VCaP (cell line): ENCODE data around the gene SPC24.
A peak's percentile ranks its signal among the peaks of the same experiment; 100 is the strongest.

Experiments used
- H3K27ac ChIP-seq: fragments of 450-650 bp; 2 replicates; pipeline ENCODE4 v1.5.1; 2017
- TF ChIP-seq, protein P1 (sequence below): fragments of 450-650 bp; conservative IDR thresholded peaks from 2 replicates; pipeline ENCODE4 v1.5.1; 2017; ENCODE audit warnings: mild to moderate bottlenecking, moderate library complexity

The SPC24 gene

DNA sequence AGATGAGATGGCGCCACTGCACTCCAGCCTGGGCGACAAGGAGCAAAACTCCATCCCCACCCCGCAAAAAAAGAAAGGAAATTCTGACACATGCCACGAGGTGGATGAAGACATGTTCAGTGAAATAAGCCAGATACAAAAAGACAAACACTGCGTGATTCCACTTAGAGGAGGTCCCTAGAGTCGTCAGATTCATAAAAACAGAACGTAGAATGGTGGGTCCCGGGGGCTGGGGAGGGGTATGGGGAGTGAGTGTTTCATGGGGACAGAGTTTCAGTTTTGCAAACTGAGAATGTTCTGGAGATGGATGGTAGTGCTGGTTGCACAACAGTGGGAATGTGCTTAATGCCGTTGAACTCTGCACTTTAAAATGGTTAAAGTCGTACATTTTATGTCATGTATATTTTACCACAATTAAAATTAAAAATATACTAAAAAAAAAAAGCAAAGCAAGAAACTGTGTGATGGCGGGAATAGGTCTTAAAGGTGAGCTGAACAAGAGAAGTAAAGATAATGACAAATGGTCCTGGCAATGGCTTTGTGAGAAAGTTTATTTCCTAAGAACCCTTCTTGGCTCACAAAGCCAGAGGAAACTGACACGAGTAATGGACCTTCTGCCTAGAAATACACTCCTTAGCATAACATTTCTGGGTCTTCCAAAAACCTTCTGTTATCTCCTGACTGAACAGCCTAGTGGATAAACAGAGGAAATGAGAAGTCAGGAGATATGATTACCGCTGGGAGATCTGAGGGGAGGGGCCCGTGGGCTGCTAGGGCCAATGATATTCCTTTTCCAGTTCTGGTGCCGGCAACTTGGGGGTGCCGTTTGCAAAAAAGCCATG, 4.2 kb upstream of the SPC24 start:
- TF ChIP-seq, protein P1, sequence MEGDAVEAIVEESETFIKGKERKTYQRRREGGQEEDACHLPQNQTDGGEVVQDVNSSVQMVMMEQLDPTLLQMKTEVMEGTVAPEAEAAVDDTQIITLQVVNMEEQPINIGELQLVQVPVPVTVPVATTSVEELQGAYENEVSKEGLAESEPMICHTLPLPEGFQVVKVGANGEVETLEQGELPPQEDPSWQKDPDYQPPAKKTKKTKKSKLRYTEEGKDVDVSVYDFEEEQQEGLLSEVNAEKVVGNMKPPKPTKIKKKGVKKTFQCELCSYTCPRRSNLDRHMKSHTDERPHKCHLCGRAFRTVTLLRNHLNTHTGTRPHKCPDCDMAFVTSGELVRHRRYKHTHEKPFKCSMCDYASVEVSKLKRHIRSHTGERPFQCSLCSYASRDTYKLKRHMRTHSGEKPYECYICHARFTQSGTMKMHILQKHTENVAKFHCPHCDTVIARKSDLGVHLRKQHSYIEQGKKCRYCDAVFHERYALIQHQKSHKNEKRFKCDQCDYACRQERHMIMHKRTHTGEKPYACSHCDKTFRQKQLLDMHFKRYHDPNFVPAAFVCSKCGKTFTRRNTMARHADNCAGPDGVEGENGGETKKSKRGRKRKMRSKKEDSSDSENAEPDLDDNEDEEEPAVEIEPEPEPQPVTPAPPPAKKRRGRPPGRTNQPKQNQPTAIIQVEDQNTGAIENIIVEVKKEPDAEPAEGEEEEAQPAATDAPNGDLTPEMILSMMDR: no peak
- H3K27ac ChIP-seq: no peak overlapping the region

DNA sequence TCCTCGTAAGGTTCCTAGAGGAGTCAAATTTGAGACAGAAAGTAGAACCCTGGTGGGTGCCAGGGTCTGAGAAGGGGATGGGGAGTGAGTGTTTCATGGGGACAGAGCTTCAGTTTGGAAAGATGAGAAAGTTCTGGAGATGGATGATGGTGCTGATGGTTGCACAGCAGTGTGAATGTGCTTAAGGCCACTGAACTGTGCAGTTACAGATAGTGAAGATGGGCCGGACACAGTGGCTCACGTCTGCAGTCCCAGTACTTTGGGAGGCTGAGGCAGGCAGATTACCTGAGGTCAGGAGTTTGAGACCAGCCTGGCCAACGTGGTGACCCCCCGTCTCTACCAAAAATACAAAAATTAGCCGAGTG, 917 bp downstream of the SPC24 start:
- peak overlapping the region; percentile 68; the same call in 1 of the 2 replicates for H3K27ac ChIP-seq
- TF ChIP-seq, protein P1: no peak

DNA sequence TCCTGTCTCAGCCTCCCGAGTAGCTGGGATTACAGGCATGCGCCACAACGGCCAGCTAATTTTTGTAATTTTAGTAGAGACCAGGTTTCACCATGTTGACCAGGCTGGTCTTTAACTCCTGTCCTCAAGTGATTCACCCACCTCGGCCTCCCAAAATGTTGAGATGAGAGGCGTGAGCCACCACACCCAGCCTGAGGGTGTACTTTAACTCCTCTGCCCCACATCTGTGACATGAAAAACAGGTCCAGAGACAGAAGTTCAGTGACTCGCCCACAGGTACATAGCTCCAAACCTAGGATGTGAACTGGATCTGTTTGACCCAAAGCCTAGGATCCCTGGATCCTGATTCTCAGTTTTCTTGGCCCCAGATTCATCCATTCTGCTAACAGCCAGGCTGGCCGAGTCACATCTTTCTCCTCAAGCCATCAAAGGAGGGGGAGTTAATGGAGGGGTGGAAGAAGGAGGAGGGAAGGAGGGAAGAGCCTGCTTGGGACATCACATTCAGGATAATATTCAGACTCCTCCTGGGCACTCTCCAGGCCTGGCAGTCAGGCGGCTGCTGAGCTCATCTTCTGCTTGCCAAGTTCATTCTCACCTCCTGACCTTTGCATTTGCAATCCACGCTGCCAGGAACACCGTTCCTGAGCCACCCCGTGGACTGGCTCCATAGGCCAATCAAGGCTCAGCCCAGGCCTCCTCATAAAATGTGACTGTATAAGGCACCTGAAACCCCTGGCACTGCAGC, 3.1 kb downstream of the SPC24 start:
- TF ChIP-seq, protein P1: no peak
- H3K27ac ChIP-seq: peak overlapping the region; percentile 79

DNA sequence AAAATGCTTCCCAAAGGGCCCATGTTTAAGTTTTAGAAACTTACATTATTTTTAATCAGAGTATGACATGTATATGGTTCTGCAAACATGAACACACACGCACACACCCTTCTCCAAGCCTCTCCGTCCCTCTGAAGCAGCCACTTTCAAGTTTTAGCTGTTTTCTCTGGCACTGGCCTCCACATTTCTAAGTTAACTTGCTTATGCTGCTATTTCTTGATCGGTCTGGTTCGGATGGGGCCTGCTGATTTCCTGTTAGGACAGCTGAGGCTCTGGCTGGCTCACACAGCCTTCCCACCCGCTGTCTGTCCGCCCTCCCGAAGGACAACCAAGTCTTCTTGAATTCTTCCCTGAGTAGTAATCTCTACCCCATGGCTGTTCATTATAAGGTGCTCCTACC, 4.4 kb downstream of the SPC24 start:
- TF ChIP-seq, protein P1: no peak
- peak overlapping the region; percentile 79 for H3K27ac ChIP-seq

DNA sequence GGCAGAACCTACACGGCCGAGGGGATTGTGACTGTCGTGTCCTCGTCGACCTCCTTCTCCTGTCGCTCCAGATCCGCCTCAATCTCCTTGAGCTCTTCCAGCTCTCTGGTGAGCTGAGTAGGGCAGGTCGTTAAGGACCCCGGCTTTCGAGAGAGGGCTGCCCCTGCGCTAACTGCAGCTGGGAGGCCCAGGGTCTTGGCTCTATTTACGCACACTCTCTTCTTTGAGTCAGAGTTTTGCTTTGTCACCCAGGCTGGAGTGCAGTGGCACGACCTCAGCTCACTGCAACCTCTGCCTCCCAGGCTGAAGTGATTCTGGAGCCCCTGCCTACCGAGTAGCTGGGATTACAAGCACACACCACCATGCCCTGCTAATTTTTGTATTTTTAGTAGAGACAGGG, 7.6 kb downstream of the SPC24 start:
- H3K27ac ChIP-seq: no peak overlapping the region

DNA sequence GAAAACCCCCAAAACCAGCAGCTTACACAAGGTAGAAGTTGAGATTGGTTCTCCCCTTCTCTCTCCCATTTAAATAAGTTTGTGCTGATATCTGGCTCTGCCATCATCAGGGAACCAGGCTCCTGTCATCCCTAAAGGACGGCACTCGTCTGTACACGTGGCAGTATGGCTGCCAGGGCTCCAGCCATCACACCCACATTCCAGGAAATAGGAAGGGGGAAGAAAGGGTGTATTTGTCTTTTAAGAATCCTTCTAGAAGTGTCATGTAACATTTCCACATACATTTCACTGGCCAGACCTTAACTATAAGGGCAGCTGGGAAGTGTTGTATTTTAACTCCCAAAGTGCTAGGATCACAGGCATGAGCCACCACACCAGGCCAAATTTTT, 10.1 kb downstream of the SPC24 start:
- TF ChIP-seq, protein P1: no peak
- no peak overlapping the region for H3K27ac ChIP-seq

More for the DNA sequence above, 7.6 kb downstream of the SPC24 start:
- TF ChIP-seq, protein P1: no peak

DNA sequence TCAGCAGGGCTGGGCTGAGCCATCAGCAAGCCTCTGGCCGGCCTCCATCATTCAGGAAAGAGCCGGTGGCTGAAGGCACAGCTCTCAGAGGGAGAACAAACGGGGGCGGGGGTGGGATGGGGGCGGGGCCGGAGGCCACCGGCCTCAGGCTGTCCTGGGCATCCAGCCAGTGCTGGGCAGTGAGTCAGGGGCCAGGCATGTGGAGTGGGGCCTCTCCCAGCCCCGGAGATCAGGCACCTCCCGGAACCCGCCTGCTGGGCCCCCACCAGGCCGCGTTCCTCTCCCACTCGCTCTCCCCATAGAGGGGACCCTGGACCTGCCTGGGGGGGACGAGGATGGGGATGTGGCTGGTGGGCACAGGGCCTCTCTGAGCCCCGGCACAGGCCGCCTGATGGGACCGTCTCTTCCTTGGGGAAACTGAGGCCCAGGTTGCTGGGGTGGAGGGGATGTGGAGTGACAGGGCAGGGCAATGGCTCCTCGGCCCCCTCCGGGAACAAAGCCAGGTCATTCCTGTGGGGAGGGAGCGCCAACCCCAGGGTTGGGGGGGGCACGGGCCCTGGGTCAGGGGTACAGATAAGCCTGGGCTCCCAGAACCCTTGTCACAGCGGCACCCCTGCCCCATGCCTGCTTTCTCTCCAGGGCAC, 12.9 kb downstream of the SPC24 start:
- H3K27ac ChIP-seq: peak overlapping the region; percentile 43
- TF ChIP-seq, protein P1: no peak
